ENCODE results near the gene PEAK3.

GRCh38 chr19:2228157-2229030, 53.6 kb downstream of the PEAK3 start:
- TF ChIP-seq POLR2A (IDR thresholded peaks at IDR 0.05) (no peak), CTCF (IDR thresholded peaks at IDR 0.05) (no peak)

Measured in thyroid gland (tissue), 4 donors.